Small intestine (tissue), 7 donors: Measurements from ENCODE around the gene UBE2U. TPM values are rescaled to one million over a fixed set of nuclear protein-coding genes. Genes with fewer than 3 reads are reported as not detected.
"Not testable (repeated sequence)": the region's sequence is repeated elsewhere in the genome, so short reads cannot be mapped to it uniquely, and the experiment has no call there.

Experiments used
- DNase-seq, 2 donors: peaks; one replicate each; pipeline versions ENCODE4 v3.0.0 to v3.0.0-alpha.2; 2013
- FAIRE-seq: peaks from 2 replicates; lab custom pipeline; 2012; peaks lifted over from hg19 to GRCh38; lab: Jason Lieb, UNC
- H3K27ac ChIP-seq, 3 donors: one replicate each; pipeline ENCODE4 v1.5.1; 2013; ENCODE audit warnings: low read length in 2 of 3, mild to moderate bottlenecking in 2 of 3, control low read depth in 1 of 3, inconsistent platforms in 1 of 3, low read depth in 1 of 3, moderate library complexity in 1 of 3
- H3K27me3 ChIP-seq, 3 donors: one replicate each; pipeline ENCODE4 v1.6.1; 2013; ENCODE audit warnings: low read length in 3 of 3, inconsistent platforms in 1 of 3; ENCODE audit not compliant: control insufficient read depth in 3 of 3, insufficient read depth in 3 of 3
- H3K36me3 ChIP-seq, 3 donors: one replicate each; pipeline ENCODE4 v1.6.1; 2013; ENCODE audit warnings: low read length in 3 of 3, inconsistent platforms in 1 of 3, low read depth in 1 of 3, mild to moderate bottlenecking in 1 of 3, moderate library complexity in 1 of 3; ENCODE audit not compliant: control insufficient read depth in 3 of 3, insufficient read depth in 2 of 3
- H3K4me1 ChIP-seq, 3 donors: one replicate each; pipeline ENCODE4 v1.6.1; 2013; ENCODE audit warnings: low read length in 2 of 3, inconsistent platforms in 1 of 3, low read depth in 1 of 3, mild to moderate bottlenecking in 1 of 3, moderate library complexity in 1 of 3; ENCODE audit not compliant: control insufficient read depth in 3 of 3, insufficient read depth in 2 of 3
- H3K4me3 ChIP-seq, 3 donors: one replicate each; pipeline ENCODE4 v1.5.1; 2013; ENCODE audit warnings: low read length in 3 of 3, control low read depth in 1 of 3, inconsistent platforms in 1 of 3, low read depth in 1 of 3, mild to moderate bottlenecking in 1 of 3, moderate library complexity in 1 of 3
- H3K9me3 ChIP-seq, 2 donors: one replicate each; pipeline ENCODE4 v1.6.1; 2013; ENCODE audit warnings: low read depth in 1 of 2, low read length in 1 of 2; ENCODE audit not compliant: control insufficient read depth in 2 of 2, insufficient read depth in 1 of 2
- WGBS, 3 donors: extraction: QIAGEN DNeasy Blood & Tissue Kit; methylation state at CpG; one replicate each; pipeline ENCODE4 v1.1.7; 2013; 5-methylcytosine and 5-hydroxymethylcytosine counted together
- polyA plus RNA-seq, 4 donors: library from polyadenylated mRNA; stranded (reverse) in 3 of 4; unstranded in 1 of 4; fragments of 200-250 nt in 3 of 4; fragments of 120-200 nt in 1 of 4; gene quantifications; one replicate each; pipeline versions ENCODE4 v1.2.1 to v1.2.3, GENCODE V29; 2013
- donor health status: healthy with polysubstance abuse.
- donor health status: control.
- donor health status: control.
- donor health status: Bipolar disorder and iron deficiency.
- donor health status: healthy.

The UBE2U gene
- polyA plus RNA-seq, 4 donors = not detected

DNA sequence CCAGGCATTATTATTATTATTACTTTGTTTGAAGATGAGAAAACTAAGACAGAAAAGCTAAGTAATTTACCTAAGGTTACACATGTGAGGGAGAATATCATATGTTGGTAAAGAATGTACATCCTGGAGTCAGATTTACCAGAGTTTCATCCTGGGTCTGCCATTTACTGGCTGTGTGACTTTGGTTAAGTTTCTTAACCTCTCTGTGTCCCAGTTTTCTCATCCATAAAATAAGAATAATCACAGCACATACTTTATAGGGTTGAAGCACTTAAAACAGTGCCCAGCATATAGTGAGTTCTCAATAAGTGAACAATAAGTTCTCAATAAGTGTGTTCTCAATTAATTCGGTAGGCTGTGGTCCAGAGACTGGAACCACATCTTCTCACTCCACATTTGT lies 32.5 kb downstream of the UBE2U start:
- no peak for FAIRE-seq
- peaks cover 0 to 4% (median 0%) of the 10 kb centered on the region in 3 donors for H3K4me1 ChIP-seq
- H3K27ac ChIP-seq = no peak overlapping the region
- H3K27me3 ChIP-seq = no peaks in the 10 kb centered on the region
- 84 to 97% (median 91%) methylated on average over 1 of the region's 1 CpG for WGBS, 3 donors
- no peaks in the 10 kb centered on the region for H3K36me3 ChIP-seq
- H3K9me3 ChIP-seq = no peaks in the 10 kb centered on the region
- no peak for DNase-seq
- no peak overlapping the region for H3K4me3 ChIP-seq

DNA sequence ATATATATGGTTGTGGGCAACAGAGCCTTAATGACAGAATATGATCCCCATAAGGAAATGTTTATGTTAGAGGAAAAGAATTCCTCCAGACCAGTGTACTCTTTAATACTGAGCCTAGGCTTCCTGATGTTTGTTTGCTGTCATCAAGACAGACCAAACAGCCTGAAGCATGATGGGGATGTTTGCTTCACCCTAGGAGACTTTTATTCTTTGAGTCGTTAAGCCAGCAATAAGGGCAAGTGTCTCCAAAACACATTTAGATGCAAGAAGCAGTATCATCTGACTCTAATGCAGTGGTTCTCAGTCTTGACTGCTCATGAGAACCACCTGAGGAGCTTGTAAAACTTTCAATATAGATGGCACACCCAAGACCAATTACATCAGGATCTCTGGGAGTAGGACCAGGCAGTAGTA lies 33.1 kb downstream of the UBE2U start:
- no peak for DNase-seq
- no peaks in the 10 kb centered on the region for H3K9me3 ChIP-seq
- WGBS, 3 donors = 58 to 82% (median 70%) methylated on average over 1 of the region's 1 CpG
- no peaks in the 10 kb centered on the region for H3K36me3 ChIP-seq
- no peaks in the 10 kb centered on the region for H3K27me3 ChIP-seq
- FAIRE-seq = no peak
- peaks cover 0 to 4% (median 0%) of the 10 kb centered on the region in 3 donors for H3K4me1 ChIP-seq
- no peak overlapping the region for H3K27ac ChIP-seq
- H3K4me3 ChIP-seq = no peak overlapping the region

DNA sequence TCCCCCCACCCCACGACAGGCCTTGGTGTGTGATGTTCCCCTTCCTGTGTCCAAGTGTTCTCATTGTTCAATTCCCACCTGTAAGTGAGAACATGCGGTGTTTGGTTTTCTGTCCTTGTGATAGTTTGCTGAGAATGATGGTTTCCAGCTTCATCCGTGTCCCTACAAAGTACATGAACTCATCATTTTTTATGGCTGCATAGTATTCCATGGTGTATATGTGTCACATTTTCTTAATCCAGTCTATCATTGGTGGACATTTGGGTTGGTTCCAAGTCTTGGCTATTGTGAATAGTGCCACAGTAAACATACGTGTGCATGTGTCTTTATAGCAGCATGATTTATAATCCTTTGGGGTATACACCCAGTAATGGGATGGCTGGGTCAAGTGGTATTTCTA lies 36.1 kb downstream of the UBE2U start:
- not testable (repeated sequence) for H3K27me3 ChIP-seq, FAIRE-seq, DNase-seq, H3K4me1 ChIP-seq, H3K27ac ChIP-seq, H3K36me3 ChIP-seq, H3K9me3 ChIP-seq, H3K4me3 ChIP-seq
- WGBS, 3 donors = 87 to 94% (median 90%) methylated on average over 3 to 4 of the region's 4 CpGs

DNA sequence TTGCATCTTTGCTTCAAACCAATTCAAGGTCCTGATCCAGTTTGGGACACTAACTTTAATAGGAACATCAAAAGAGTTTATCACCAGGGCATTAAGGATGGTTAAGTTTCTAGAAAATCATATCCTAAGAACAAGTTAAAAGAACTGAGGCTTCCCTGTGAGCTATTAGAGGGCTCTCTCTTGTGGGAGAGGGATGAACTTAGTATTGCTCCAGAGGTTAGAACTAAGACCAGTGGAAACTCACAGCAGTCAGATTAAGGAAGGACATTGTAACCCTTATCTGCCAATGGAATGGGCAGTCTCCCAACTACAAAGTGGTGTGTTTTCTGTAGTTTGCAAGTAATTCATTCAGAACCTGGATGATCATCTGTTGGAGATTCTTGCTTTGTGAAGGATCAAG lies 36.8 kb downstream of the UBE2U start:
- FAIRE-seq = no peak
- Histone ChIP-seq H3K4me3 (no peak overlapping the region), H3K9me3 (no peaks in the 10 kb centered on the region)

DNA sequence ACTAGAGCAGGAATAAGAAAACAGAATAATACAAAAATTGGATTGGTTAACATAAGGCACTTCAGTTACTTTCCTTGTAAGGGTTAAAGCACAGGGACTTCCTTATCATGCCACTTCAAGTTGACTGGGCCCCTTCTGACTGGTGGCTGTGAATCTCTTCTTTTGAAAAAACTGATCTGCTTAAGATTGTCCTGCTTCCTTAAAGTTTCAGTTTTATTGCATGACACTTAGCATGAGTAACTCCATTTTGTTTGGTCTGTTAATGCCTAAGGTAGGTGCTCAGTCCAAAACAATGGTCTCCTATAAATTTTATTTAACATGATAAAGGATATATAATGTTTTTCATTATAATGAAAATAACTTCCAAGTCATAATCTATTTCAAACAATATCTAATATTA lies 37.6 kb downstream of the UBE2U start:
- FAIRE-seq = peak; percentile 92

More for the DNA sequence above, 36.8 kb downstream of the UBE2U start:
- DNase-seq = no peak
- Histone ChIP-seq H3K27ac (no peak overlapping the region), H3K27me3 (no peaks in the 10 kb centered on the region), H3K4me1 (peaks cover 0 to 2% (median 0%) of the 10 kb centered on the region in 3 donors), H3K36me3 (no peaks in the 10 kb centered on the region)

DNA sequence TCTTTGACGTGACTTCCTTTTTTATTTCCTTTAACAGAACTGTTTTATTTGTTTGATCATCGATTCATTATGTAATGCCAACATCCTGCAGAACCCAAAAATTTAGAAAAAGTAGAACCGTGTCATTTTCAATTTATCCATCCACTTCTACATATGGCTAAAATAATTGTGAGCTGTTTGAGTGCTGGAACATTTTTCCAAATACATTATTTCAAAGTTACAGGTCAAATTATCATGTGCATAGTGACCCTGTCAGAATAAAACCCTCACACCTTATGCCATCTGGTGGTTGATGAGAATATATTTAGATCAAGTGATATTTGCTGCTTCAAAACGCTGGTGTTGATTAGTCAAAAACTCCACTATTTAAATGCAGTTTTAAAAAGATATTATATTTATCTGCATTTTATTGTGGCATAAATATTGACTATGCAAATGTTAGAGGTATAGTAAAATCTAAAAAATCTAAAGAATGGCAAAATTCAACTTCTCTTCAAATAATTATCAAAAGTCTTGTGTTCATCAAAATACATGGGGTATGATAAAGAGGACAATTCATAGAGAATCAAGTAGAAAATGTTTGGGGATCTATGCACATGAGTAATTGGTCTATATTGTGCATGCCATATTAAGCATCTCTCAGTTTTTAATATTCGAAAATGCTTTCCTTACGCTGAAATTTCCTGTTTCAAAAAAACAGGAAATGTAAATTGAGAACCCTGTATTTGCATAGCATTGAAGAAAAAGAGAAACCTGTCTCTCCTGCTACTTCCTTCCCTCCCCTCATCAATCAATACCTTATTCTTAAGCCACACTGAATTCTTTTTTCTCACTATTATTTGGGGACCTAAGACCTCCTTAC lies 39.7 kb downstream of the UBE2U start:
- H3K9me3 ChIP-seq = no peaks in the 10 kb centered on the region
- DNase-seq (peak; percentile 30 to 46), FAIRE-seq (no peak)
- WGBS, 3 donors = 36 to 40% (median 40%) methylated on average over 6 of the region's 6 CpGs
- no peaks in the 10 kb centered on the region for H3K27me3 ChIP-seq
- peaks cover 0 to 3% (median 0%) of the 10 kb centered on the region in 3 donors for H3K4me1 ChIP-seq
- no peak overlapping the region for H3K27ac ChIP-seq
- H3K36me3 ChIP-seq = no peaks in the 10 kb centered on the region
- no peak overlapping the region for H3K4me3 ChIP-seq

More for the DNA sequence above, 37.6 kb downstream of the UBE2U start:
- Histone ChIP-seq H3K27ac (no peak overlapping the region), H3K4me3 (no peak overlapping the region), H3K27me3 (no peaks in the 10 kb centered on the region), H3K9me3 (no peaks in the 10 kb centered on the region), H3K4me1 (peaks cover 0 to 3% (median 0%) of the 10 kb centered on the region in 3 donors), H3K36me3 (no peaks in the 10 kb centered on the region)
- DNase-seq = no peak

DNA sequence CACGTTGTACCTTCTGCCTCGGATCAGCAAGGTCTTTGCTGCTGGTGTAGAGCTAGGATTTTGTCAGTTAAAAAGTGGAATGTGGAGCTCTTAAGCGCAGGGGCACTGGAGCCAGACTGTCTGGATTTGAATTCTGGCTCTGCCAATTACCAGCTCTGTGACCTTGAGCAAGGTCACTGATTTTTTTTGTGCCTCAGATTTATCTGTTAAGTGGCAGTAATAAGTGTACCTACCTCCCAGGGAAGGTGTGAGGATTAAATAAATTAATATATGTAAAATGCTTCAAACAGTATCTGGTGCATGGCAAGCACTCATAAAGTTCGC lies 40.3 kb downstream of the UBE2U start:
- Histone ChIP-seq H3K27ac (no peak overlapping the region), H3K9me3 (no peaks in the 10 kb centered on the region), H3K27me3 (no peaks in the 10 kb centered on the region), H3K36me3 (no peaks in the 10 kb centered on the region), H3K4me3 (no peak overlapping the region), H3K4me1 (peaks cover 0 to 3% (median 0%) of the 10 kb centered on the region in 3 donors)
- 66 to 80% (median 75%) methylated on average over 4 of the region's 4 CpGs for WGBS, 3 donors
- FAIRE-seq (no peak), DNase-seq (no peak)

DNA sequence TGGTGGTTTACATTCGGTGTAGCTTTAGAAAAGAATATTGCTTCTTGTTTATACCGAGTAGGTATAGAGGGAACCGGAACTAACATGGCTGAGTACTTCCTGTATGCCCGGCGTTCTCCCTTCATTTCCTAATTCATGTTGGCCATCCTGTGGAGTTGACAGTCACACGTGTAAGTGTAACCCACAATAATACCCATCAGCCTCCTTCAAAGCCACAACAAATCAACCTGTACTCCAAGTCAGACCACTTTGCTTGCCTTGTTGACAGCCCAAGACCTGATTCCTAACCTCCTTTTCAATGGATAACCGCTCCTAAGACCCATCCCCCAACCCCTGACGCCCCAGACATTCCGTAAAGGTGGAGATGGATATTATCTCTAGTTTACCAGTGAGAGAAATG lies 42.1 kb downstream of the UBE2U start:
- WGBS, 3 donors = 11 to 35% (median 16%) methylated on average over 9 of the region's 9 CpGs
- peak overlapping the region in 2 of 3 donors; percentile 27 to 40 for H3K4me3 ChIP-seq

More for the DNA sequence above, 42.1 kb downstream of the UBE2U start:
- DNase-seq (peak; percentile 38 to 57), FAIRE-seq (no peak)
- Histone ChIP-seq H3K36me3 (no peaks in the 10 kb centered on the region), H3K4me1 (peaks cover 0 to 3% (median 0%) of the 10 kb centered on the region in 3 donors), H3K27me3 (no peaks in the 10 kb centered on the region), H3K27ac (peak overlapping the region in 1 of 3 donors; percentile 26), H3K9me3 (no peaks in the 10 kb centered on the region)
